GM10248 (cell line): Measurements from ENCODE around the gene NT5DC2.

Experiments
- CTCF ChIA-PET: fragments of 300-600 bp; sonication (Branson Sonifier 250); formaldehyde crosslinking; extraction: SDS; loops from one replicate; lab custom pipeline; 2021; ENCODE audit warnings: antibody characterized with exemption; lab: Yijun Ruan, JAX
- POLR2A ChIA-PET: fragments of 350-650 bp; sonication (Branson Sonifier 250); formaldehyde crosslinking; extraction: SDS; loops from one replicate; lab custom pipeline; 2020; ENCODE audit warnings: antibody characterized with exemption; lab: Yijun Ruan, JAX
- DNase-seq: peaks from one replicate; pipeline ENCODE4 v3.0.0; 2012; ENCODE audit errors: extremely low spot score
- TF ChIP-seq, protein P1 (sequence below): IDR thresholded peaks from 2 replicates; pipeline ENCODE4 v1.5.1; 2012; ENCODE audit warnings: mild to moderate bottlenecking, low read depth; ENCODE audit errors: extremely low read depth, missing control alignments, control extremely low read depth

Gene NT5DC2

GRCh38 chr3:52495777-52496602 lies 37.7 kb downstream of the NT5DC2 start:
- DNase-seq = no peak
- TF ChIP-seq, protein P1, sequence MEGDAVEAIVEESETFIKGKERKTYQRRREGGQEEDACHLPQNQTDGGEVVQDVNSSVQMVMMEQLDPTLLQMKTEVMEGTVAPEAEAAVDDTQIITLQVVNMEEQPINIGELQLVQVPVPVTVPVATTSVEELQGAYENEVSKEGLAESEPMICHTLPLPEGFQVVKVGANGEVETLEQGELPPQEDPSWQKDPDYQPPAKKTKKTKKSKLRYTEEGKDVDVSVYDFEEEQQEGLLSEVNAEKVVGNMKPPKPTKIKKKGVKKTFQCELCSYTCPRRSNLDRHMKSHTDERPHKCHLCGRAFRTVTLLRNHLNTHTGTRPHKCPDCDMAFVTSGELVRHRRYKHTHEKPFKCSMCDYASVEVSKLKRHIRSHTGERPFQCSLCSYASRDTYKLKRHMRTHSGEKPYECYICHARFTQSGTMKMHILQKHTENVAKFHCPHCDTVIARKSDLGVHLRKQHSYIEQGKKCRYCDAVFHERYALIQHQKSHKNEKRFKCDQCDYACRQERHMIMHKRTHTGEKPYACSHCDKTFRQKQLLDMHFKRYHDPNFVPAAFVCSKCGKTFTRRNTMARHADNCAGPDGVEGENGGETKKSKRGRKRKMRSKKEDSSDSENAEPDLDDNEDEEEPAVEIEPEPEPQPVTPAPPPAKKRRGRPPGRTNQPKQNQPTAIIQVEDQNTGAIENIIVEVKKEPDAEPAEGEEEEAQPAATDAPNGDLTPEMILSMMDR = no peak
- POLR2A ChIA-PET = no interaction called here
- CTCF ChIA-PET = no interaction called here

DNA sequence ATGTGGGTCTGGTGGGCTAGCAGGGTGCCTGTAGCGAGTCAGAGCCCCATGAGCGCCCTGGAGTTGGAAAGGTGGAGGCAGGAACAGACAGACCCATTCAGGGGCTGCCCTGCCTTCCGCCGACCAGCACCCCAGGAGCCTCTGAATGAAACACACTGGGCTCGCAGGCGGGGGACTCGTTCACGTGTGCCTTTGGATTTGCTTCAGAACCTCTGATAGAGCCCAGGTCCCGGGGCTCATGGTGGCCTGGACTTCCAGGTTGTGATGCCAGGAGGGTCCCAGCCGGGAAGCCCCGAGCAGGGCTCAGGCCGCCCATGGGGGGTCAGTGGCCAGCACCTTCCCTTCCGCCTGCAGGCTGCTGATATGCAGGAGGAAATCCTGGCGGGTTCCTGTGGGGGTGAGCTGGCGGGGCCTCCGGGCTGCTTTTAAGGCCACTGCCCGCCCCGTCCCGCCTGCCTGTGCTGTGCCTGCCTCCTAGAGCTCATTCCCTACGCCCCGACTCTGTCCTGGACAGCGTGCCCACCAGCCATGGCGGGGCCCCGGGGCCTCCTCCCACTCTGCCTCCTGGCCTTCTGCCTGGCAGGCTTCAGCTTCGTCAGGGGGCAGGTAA lies 38.7 kb downstream of the NT5DC2 start, which contains the start of gene STAB1:
TSS of gene STAB1 (plus strand) at position 453 of the 610 bp plus-strand sequence. CDS start at position 529, 76 bp downstream.
- POLR2A ChIA-PET = no interaction called here
- CTCF ChIA-PET = no interaction called here
- TF ChIP-seq, protein P1 = no peak
- DNase-seq = no peak

DNA sequence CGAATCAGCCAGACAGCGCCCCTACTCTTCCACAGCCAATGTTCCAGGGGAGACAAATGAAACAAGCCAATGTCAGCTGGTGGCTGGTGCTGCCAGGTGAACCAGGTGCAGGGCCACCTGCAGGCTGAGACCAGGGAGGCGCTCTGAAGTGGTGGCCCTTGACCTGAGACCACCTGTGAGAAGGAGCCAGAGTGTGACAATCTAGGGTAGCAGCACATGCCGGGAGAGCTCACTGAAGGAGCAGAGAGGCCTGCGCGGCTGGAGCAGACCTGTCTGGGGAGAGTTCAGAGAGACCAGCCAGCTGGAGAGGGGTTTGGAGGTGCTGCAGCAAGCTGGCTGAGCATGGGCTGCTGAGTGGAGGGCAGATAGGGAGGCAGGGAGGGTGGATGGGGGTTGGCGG lies 39.2 kb downstream of the NT5DC2 start:
- TF ChIP-seq, protein P1 = no peak
- ChIA-PET POLR2A (no interaction called here), CTCF (no interaction called here)

GRCh38 chr3:52493232-52494017 lies 40.2 kb downstream of the NT5DC2 start:
- no peak for DNase-seq
- ChIA-PET CTCF (no interaction called here), POLR2A (no interaction called here)
- TF ChIP-seq, protein P1 = no peak

More for the DNA sequence above, 39.2 kb downstream of the NT5DC2 start:
- DNase-seq = no peak

DNA sequence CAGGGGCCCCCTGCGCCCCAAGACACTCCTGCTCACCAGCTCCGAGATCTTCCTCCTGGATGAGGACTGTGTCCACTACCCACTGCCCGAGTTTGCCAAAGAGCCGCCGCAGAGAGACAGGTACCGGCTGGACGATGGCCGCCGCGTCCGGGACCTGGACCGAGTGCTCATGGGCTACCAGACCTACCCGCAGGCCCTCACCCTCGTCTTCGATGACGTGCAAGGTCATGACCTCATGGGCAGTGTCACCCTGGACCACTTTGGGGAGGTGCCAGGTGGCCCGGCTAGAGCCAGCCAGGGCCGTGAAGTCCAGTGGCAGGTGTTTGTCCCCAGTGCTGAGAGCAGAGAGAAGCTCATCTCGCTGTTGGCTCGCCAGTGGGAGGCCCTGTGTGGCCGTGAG lies 41.6 kb downstream of the NT5DC2 start:
- TF ChIP-seq, protein P1 = no peak
- DNase-seq = no peak
- POLR2A ChIA-PET = no interaction called here
- CTCF ChIA-PET = interaction anchor here (1.1 kb wide), 1 partner anchor 35 kb away, joined by 3 read pairs; no protein-coding TSS in a partner anchor

GRCh38 chr3:52490939-52491526 lies 42.6 kb downstream of the NT5DC2 start:
- CTCF ChIA-PET = interaction anchor here (0.8 to 1.6 kb wide), 4 partner anchors 9 to 44 kb away, joined by 3 to 5 read pairs (median 3); no protein-coding TSS in a partner anchor
- DNase-seq = no peak

More at GRCh38 chr3:52490939-52491526, 42.6 kb downstream of the NT5DC2 start:
- TF ChIP-seq, protein P1 = no peak
- POLR2A ChIA-PET = no interaction called here
